ENCODE data around the gene KCNIP2.

- TF ChIP-seq CTCF (IDR thresholded peaks at IDR 0.05; ENCODE audit: low read depth, low read length, missing input control) = no peak
- no peak for TF ChIP-seq TAF1 (conservative IDR thresholded peaks at IDR 0.05)
- TF ChIP-seq, protein P1, sequence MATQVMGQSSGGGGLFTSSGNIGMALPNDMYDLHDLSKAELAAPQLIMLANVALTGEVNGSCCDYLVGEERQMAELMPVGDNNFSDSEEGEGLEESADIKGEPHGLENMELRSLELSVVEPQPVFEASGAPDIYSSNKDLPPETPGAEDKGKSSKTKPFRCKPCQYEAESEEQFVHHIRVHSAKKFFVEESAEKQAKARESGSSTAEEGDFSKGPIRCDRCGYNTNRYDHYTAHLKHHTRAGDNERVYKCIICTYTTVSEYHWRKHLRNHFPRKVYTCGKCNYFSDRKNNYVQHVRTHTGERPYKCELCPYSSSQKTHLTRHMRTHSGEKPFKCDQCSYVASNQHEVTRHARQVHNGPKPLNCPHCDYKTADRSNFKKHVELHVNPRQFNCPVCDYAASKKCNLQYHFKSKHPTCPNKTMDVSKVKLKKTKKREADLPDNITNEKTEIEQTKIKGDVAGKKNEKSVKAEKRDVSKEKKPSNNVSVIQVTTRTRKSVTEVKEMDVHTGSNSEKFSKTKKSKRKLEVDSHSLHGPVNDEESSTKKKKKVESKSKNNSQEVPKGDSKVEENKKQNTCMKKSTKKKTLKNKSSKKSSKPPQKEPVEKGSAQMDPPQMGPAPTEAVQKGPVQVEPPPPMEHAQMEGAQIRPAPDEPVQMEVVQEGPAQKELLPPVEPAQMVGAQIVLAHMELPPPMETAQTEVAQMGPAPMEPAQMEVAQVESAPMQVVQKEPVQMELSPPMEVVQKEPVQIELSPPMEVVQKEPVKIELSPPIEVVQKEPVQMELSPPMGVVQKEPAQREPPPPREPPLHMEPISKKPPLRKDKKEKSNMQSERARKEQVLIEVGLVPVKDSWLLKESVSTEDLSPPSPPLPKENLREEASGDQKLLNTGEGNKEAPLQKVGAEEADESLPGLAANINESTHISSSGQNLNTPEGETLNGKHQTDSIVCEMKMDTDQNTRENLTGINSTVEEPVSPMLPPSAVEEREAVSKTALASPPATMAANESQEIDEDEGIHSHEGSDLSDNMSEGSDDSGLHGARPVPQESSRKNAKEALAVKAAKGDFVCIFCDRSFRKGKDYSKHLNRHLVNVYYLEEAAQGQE (IDR thresholded peaks at IDR 0.05) = no peak
- no peak for TF ChIP-seq GABPA (IDR thresholded peaks at IDR 0.05 in 1 of 2, conservative IDR thresholded peaks at IDR 0.05 in 1 of 2)
- TF ChIP-seq FOXA2 (IDR thresholded peaks at IDR 0.05) = no peak
- no peak for TF ChIP-seq RXRA (IDR thresholded peaks at IDR 0.05)
- no peak for TF ChIP-seq HNF4G (IDR thresholded peaks at IDR 0.05)
- no peak for TF ChIP-seq EGR1 (IDR thresholded peaks at IDR 0.05; ENCODE audit: low read depth in 2 of 2)
- TF ChIP-seq YY1 (IDR thresholded peaks at IDR 0.05) = no peak
- no peak for TF ChIP-seq HNF4A (conservative IDR thresholded peaks at IDR 0.05)
- TF ChIP-seq, protein P2, sequence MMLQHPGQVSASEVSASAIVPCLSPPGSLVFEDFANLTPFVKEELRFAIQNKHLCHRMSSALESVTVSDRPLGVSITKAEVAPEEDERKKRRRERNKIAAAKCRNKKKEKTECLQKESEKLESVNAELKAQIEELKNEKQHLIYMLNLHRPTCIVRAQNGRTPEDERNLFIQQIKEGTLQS (IDR thresholded peaks at IDR 0.05) = no peak
Measured at GRCh38 chr10:101803511-101803910, 40.1 kb downstream of the KCNIP2 start.

Data from liver (tissue), 3 donors.